ENCODE data around the gene SYT12. TPM values are rescaled to one million over a fixed set of nuclear protein-coding genes. Genes with fewer than 3 reads are reported as not detected.

Gene SYT12
- total RNA-seq, 3 donors from 2014 or later (not counting 1 experiment from before 2014, with no cell fraction given) = not detected

- H3K27ac Mint-ChIP-seq = no peak overlapping the region
- peaks cover 0 to 2% of the 10 kb centered on the region in 2 donors for H3K9me3 Mint-ChIP-seq
- no peak for TF ChIP-seq CTCF (IDR thresholded peaks at IDR 0.05)
- no peaks in the 10 kb centered on the region for H3K36me3 ChIP-seq (ENCODE audit: control insufficient read depth, insufficient read depth, low read length)
- H3K4me1 ChIP-seq (ENCODE audit: control insufficient read depth, insufficient read depth, low read length) = no peaks in the 10 kb centered on the region
- no peaks in the 10 kb centered on the region for H3K36me3 Mint-ChIP-seq
- peaks cover 0 to 7% of the 10 kb centered on the region in 2 donors for H3K27me3 Mint-ChIP-seq (ENCODE audit: low read depth in 2 of 2)
- H3K4me3 ChIP-seq (ENCODE audit: low read length) = no peak overlapping the region
- 88% methylated on average over 5 of the region's 6 CpGs for WGBS (ENCODE audit: insufficient coverage)
- no peaks in the 10 kb centered on the region for H3K27me3 ChIP-seq (ENCODE audit: control insufficient read depth, insufficient read depth, low read length)
- H3K4me1 Mint-ChIP-seq = no peaks in the 10 kb centered on the region
- intact Hi-C loops (cut with micrococcal nuclease) = no loop called here
- H3K9me3 ChIP-seq (ENCODE audit: control insufficient read depth, insufficient read depth, low read length) = peaks cover 9% of the 10 kb centered on the region
- DNase-seq = no peak
- ATAC-seq = no peak
- H3K27ac ChIP-seq (ENCODE audit: low read length) = no peak overlapping the region
- no peak overlapping the region for H3K4me3 Mint-ChIP-seq
These were observed 44.2 kb upstream of the SYT12 start for GRCh38 chr11:66978717-66979116.

GRCh38 chr11:66979336-66979980, 43.5 kb upstream of the SYT12 start:
- intact Hi-C loops (cut with micrococcal nuclease) = no loop called here
- 93% methylated on average over 2 of the region's 2 CpGs for WGBS (ENCODE audit: insufficient coverage)

DNA sequence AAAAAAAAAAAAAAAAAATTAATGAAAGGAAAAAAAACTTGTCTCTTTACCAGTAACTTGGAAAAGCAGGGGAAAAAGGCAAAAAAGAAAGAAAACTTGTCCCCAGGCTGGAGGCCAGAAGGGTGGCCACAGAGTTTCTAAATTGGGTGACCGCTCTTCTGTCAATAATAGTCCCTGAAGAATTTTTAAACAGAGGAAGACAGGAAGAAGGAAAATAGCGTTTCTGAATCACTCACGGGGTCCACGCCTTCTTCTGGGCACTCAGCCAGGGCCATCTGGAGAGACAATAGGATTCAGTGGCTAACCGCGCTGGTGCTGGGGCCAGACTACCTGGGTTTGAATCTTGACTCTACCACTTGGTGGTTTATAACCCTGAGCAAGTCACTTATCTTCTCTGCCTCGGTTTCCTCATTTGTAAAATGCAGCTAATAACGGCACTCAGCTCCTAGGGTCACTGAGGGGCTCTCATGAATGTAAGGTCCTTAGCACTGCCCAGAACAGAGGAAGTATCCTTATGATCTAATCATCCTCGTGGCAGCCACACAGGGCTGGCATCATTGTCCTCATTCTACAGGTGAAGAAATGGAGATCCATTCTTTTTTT, 40.9 kb upstream of the SYT12 start:
- peaks cover 0 to 9% of the 10 kb centered on the region in 2 donors for H3K27me3 Mint-ChIP-seq (ENCODE audit: low read depth in 2 of 2)
- no peak overlapping the region for H3K4me3 ChIP-seq (ENCODE audit: low read length)
- H3K9me3 Mint-ChIP-seq = peaks cover 0 to 2% of the 10 kb centered on the region in 2 donors
- intact Hi-C loops (cut with micrococcal nuclease) = no loop called here
- no peak for ATAC-seq
- no peak overlapping the region for H3K4me3 Mint-ChIP-seq
- H3K4me1 Mint-ChIP-seq = peaks cover 0 to 2% of the 10 kb centered on the region in 2 donors
- peak in 1 of 2 donors; percentile 18 for DNase-seq
- no peak overlapping the region for H3K27ac Mint-ChIP-seq
- H3K9me3 ChIP-seq (ENCODE audit: control insufficient read depth, insufficient read depth, low read length) = peaks cover 9% of the 10 kb centered on the region
- no peak overlapping the region for H3K27ac ChIP-seq (ENCODE audit: low read length)
- no peaks in the 10 kb centered on the region for H3K36me3 Mint-ChIP-seq
- no peaks in the 10 kb centered on the region for H3K36me3 ChIP-seq (ENCODE audit: control insufficient read depth, insufficient read depth, low read length)
- WGBS (ENCODE audit: insufficient coverage) = 10% methylated on average over 9 of the region's 9 CpGs
- TF ChIP-seq CTCF (IDR thresholded peaks at IDR 0.05) = no peak
- H3K27me3 ChIP-seq (ENCODE audit: control insufficient read depth, insufficient read depth, low read length) = no peaks in the 10 kb centered on the region
- no peaks in the 10 kb centered on the region for H3K4me1 ChIP-seq (ENCODE audit: control insufficient read depth, insufficient read depth, low read length)

More at GRCh38 chr11:66979336-66979980, 43.5 kb upstream of the SYT12 start:
- DNase-seq (no peak), ATAC-seq (no peak)
- no peak overlapping the region for H3K4me3 ChIP-seq (ENCODE audit: low read length)
- peaks cover 0 to 2% of the 10 kb centered on the region in 2 donors for H3K9me3 Mint-ChIP-seq
- no peak overlapping the region for H3K27ac ChIP-seq (ENCODE audit: low read length)
- H3K36me3 ChIP-seq (ENCODE audit: control insufficient read depth, insufficient read depth, low read length) = no peaks in the 10 kb centered on the region
- no peaks in the 10 kb centered on the region for H3K36me3 Mint-ChIP-seq
- H3K4me1 ChIP-seq (ENCODE audit: control insufficient read depth, insufficient read depth, low read length) = no peaks in the 10 kb centered on the region
- peaks cover 9% of the 10 kb centered on the region for H3K9me3 ChIP-seq (ENCODE audit: control insufficient read depth, insufficient read depth, low read length)
- TF ChIP-seq CTCF (IDR thresholded peaks at IDR 0.05) = no peak
- no peaks in the 10 kb centered on the region for H3K4me1 Mint-ChIP-seq
- peaks cover 0 to 5% of the 10 kb centered on the region in 2 donors for H3K27me3 Mint-ChIP-seq (ENCODE audit: low read depth in 2 of 2)
- no peaks in the 10 kb centered on the region for H3K27me3 ChIP-seq (ENCODE audit: control insufficient read depth, insufficient read depth, low read length)
- no peak overlapping the region for H3K4me3 Mint-ChIP-seq
- no peak overlapping the region for H3K27ac Mint-ChIP-seq
